HFFc6 (cell line): Measurements from ENCODE around the gene POLR1E. TPM values are rescaled to one million over a fixed set of nuclear protein-coding genes. Genes with fewer than 3 reads are reported as not detected.
"Not testable (repeated sequence)": the region's sequence is repeated elsewhere in the genome, so short reads cannot be mapped to it uniquely, and the experiment has no call there.

Source experiments
- DNase-seq: peaks from one replicate; pipeline ENCODE4 v3.0.0-alpha.2; 2018
- H3K27ac Mint-ChIP-seq: 2 replicates; pipeline ENCODE4 v1.8.0; 2020; ENCODE audit warnings: mild to moderate bottlenecking, mixed read lengths
- H3K27me3 Mint-ChIP-seq: 2 replicates; pipeline ENCODE4 v1.8.0; 2021; ENCODE audit warnings: mild to moderate bottlenecking, moderate library complexity, mixed read lengths; ENCODE audit not compliant: insufficient read depth
- H3K36me3 Mint-ChIP-seq: 2 replicates; pipeline ENCODE4 v1.8.0; 2021; ENCODE audit warnings: low read depth, mixed read lengths
- H3K4me1 Mint-ChIP-seq: 2 replicates; pipeline ENCODE4 v1.8.0; 2020; ENCODE audit warnings: low read depth, mixed read lengths
- H3K4me3 Mint-ChIP-seq: 2 replicates; pipeline ENCODE4 v1.8.0; 2020; ENCODE audit warnings: mild to moderate bottlenecking, moderate library complexity, mixed read lengths
- H3K9me3 Mint-ChIP-seq: 2 replicates; pipeline ENCODE4 v1.8.0; 2020; ENCODE audit warnings: mild to moderate bottlenecking, mixed read lengths
- CTCF ChIP-seq: fragments of 200-600 bp; sonication (generic); IDR thresholded peaks from 2 replicates; pipeline ENCODE4 v1.5.0; 2021; ENCODE audit warnings: antibody characterized with exemption, mild to moderate bottlenecking
- total RNA-seq, 6 experiments: library from RNA; stranded (reverse); fragmentation: NEBNext Ultra II Directional; extraction: Animal tissue kit (Norgen Biotek cat#: 25700); gene quantifications; 2 replicates in 1 of 6; 3 replicates in 5 of 6; pipeline ENCODE4 v1.2.3, GENCODE V29; 2021

The POLR1E gene
- total RNA-seq, 6 experiments from 2014 or later = 31.0 to 38.5 (median 33.7) TPM

- no peak for TF ChIP-seq CTCF
- no peaks in the 10 kb centered on the region; the same call in 1 of the 2 replicates for H3K9me3 Mint-ChIP-seq
- H3K36me3 Mint-ChIP-seq = peaks cover 5% of the 10 kb centered on the region; the same call in 1 of the 2 replicates
- H3K4me1 Mint-ChIP-seq = peaks cover 18% of the 10 kb centered on the region
- H3K27ac Mint-ChIP-seq = peak overlapping the region; percentile 94
- H3K27me3 Mint-ChIP-seq = peaks cover 8% of the 10 kb centered on the region
- DNase-seq = peak; percentile 97
- peak overlapping the region; percentile 90 for H3K4me3 Mint-ChIP-seq
These were observed 13.6 kb upstream of the POLR1E start for GRCh38 chr9:37471942-37472684.

GRCh38 chr9:37473982-37474381 lies 11.8 kb upstream of the POLR1E start:
- not testable (repeated sequence) for H3K36me3 Mint-ChIP-seq, H3K27ac Mint-ChIP-seq, H3K9me3 Mint-ChIP-seq, DNase-seq, H3K4me3 Mint-ChIP-seq
- H3K27me3 Mint-ChIP-seq = peaks cover 16% of the 10 kb centered on the region
- peaks cover 26% of the 10 kb centered on the region for H3K4me1 Mint-ChIP-seq

- Mint-ChIP-seq H3K4me3 (no peak overlapping the region), H3K4me1 (peaks cover 26% of the 10 kb centered on the region), H3K27ac (no peak overlapping the region), H3K9me3 (no peaks in the 10 kb centered on the region; the same call in 1 of the 2 replicates), H3K27me3 (peaks cover 20% of the 10 kb centered on the region), H3K36me3 (peaks cover 5% of the 10 kb centered on the region; the same call in 1 of the 2 replicates)
- TF ChIP-seq CTCF = no peak
- DNase-seq = no peak
These were observed 11.3 kb upstream of the POLR1E start for GRCh38 chr9:37474438-37474837.

GRCh38 chr9:37476930-37477329 lies 8.8 kb upstream of the POLR1E start:
- DNase-seq = no peak
- Mint-ChIP-seq H3K9me3 (no peaks in the 10 kb centered on the region; the same call in 1 of the 2 replicates), H3K4me1 (peaks cover 21% of the 10 kb centered on the region), H3K36me3 (peaks cover 5% of the 10 kb centered on the region; the same call in 1 of the 2 replicates), H3K27me3 (peaks cover 25% of the 10 kb centered on the region), H3K4me3 (no peak overlapping the region), H3K27ac (no peak overlapping the region)
- TF ChIP-seq CTCF = no peak

GRCh38 chr9:37477443-37477842 lies 8.3 kb upstream of the POLR1E start:
- DNase-seq, H3K27ac Mint-ChIP-seq, H3K9me3 Mint-ChIP-seq, H3K4me3 Mint-ChIP-seq, H3K36me3 Mint-ChIP-seq: not testable (repeated sequence)
- peaks cover 25% of the 10 kb centered on the region for H3K27me3 Mint-ChIP-seq
- peaks cover 21% of the 10 kb centered on the region for H3K4me1 Mint-ChIP-seq

- not testable (repeated sequence) for H3K9me3 Mint-ChIP-seq, H3K36me3 Mint-ChIP-seq, H3K4me3 Mint-ChIP-seq, H3K27ac Mint-ChIP-seq, DNase-seq
- Mint-ChIP-seq H3K27me3 (peaks cover 25% of the 10 kb centered on the region), H3K4me1 (peaks cover 21% of the 10 kb centered on the region)
These were observed 7.6 kb upstream of the POLR1E start for GRCh38 chr9:37477987-37478619.

GRCh38 chr9:37480759-37481158 lies 5.0 kb upstream of the POLR1E start:
- no peak for DNase-seq
- Mint-ChIP-seq H3K27ac (no peak overlapping the region), H3K4me3 (no peak overlapping the region), H3K9me3 (no peaks in the 10 kb centered on the region), H3K36me3 (no peaks in the 10 kb centered on the region), H3K4me1 (peaks cover 26% of the 10 kb centered on the region), H3K27me3 (peaks cover 19% of the 10 kb centered on the region)
- 0 out of 2 replicates have a peak, but pooled peaks have one; percentile 19 for TF ChIP-seq CTCF
